Anterior cingulate cortex (tissue), 58 donors: ENCODE results near the gene TAOK1.

Experiments used
- DNase-seq, 58 donors: peaks; one replicate each; lab custom pipeline; 2025; lab: John Stamatoyannopoulos, UW

Gene TAOK1

GRCh38 chr17:29591146-29591736, 201.1 kb downstream of the TAOK1 start:
- peak in 22 of 58 donors; percentile 39 to 76 (median 55) for DNase-seq

- peak in 55 of 58 donors; percentile 49 to 94 (median 84) for DNase-seq
Measured at GRCh38 chr17:29591737-29592608, 201.8 kb downstream of the TAOK1 start.

GRCh38 chr17:29592850-29593551, 202.8 kb downstream of the TAOK1 start, which contains the start of gene ANKRD13B:
Gene ANKRD13B (plus strand): TSS chr17:29593132. CDS start chr17:29593622, 490 bp downstream.
- peak in 50 of 58 donors; percentile 35 to 80 (median 66) for DNase-seq

- no peak for DNase-seq
Measured at GRCh38 chr17:29593591-29594518, 203.7 kb downstream of the TAOK1 start.

GRCh38 chr17:29594519-29595090, 204.4 kb downstream of the TAOK1 start:
- no peak for DNase-seq

- peak in 1 of 58 donors; percentile 14 for DNase-seq
Measured at GRCh38 chr17:29595107-29595942, 205.2 kb downstream of the TAOK1 start.

GRCh38 chr17:29595943-29596774, 206.0 kb downstream of the TAOK1 start:
- DNase-seq: no peak

GRCh38 chr17:29596811-29597210, 206.6 kb downstream of the TAOK1 start:
- DNase-seq: no peak

- DNase-seq: no peak
Measured at GRCh38 chr17:29597361-29598172, 207.4 kb downstream of the TAOK1 start.
